Neural progenitor cell (in vitro differentiated cells): ENCODE results near the gene OR14K1. TPM values are rescaled to one million over a fixed set of nuclear protein-coding genes. Genes with fewer than 3 reads are reported as not detected.
"Not testable (repeated sequence)": the region's sequence is repeated elsewhere in the genome, so short reads cannot be mapped to it uniquely, and the experiment has no call there.

Experiments
- DNase-seq: peaks from one replicate; pipeline ENCODE4 v3.0.0-alpha.2; 2016; ENCODE audit warnings: low spot score
- H2AFZ ChIP-seq: fragments of 200-600 bp; sonication (generic); replicated peaks from 2 replicates; pipeline ENCODE4 v1.6.1; 2016; ENCODE audit warnings: antibody characterized with exemption
- H3F3A ChIP-seq: fragments of 200-600 bp; sonication (generic); 2 replicates; pipeline ENCODE4 v1.6.1; 2016; ENCODE audit warnings: antibody characterized with exemption, low read depth
- H3K27ac ChIP-seq: fragments of 200-600 bp; sonication (generic); 2 replicates; pipeline ENCODE4 v1.5.1; 2016; ENCODE audit warnings: mild to moderate bottlenecking
- H3K27me3 ChIP-seq: fragments of 200-600 bp; sonication (generic); 2 replicates; pipeline ENCODE4 v1.6.1; 2016; ENCODE audit warnings: mild to moderate bottlenecking, moderate library complexity
- H3K36me3 ChIP-seq: fragments of 200-600 bp; sonication (generic); 2 replicates; pipeline ENCODE4 v1.5.1; 2016
- H3K4me1 ChIP-seq: fragments of 200-600 bp; sonication (generic); 2 replicates; pipeline ENCODE4 v1.6.1; 2016; ENCODE audit warnings: mixed run types
- H3K4me2 ChIP-seq: fragments of 200-600 bp; sonication (generic); 2 replicates; pipeline ENCODE4 v1.6.1; 2016
- H3K4me3 ChIP-seq: fragments of 200-600 bp; sonication (generic); 2 replicates; pipeline ENCODE4 v1.5.1; 2016
- H3K79me2 ChIP-seq: fragments of 200-600 bp; sonication (generic); 2 replicates; pipeline ENCODE4 v1.6.1; 2016; ENCODE audit warnings: low read depth
- H3K9ac ChIP-seq: fragments of 200-600 bp; sonication (generic); 2 replicates; pipeline ENCODE4 v1.6.1; 2016
- H3K9me3 ChIP-seq: fragments of 200-600 bp; sonication (generic); 2 replicates; pipeline ENCODE4 v1.5.1; 2016; ENCODE audit warnings: low read depth
- H4K20me1 ChIP-seq: fragments of 200-600 bp; sonication (generic); 2 replicates; pipeline ENCODE4 v1.6.1; 2016; ENCODE audit warnings: low read depth
- H3K27ac Mint-ChIP-seq: 3 replicates; pipeline ENCODE4 v1.8.0; 2021; ENCODE audit warnings: mixed read lengths
- H3K27me3 Mint-ChIP-seq: 2 replicates; pipeline ENCODE4 v1.8.0; 2022; ENCODE audit warnings: low read depth, mild to moderate bottlenecking, inconsistent platforms, moderate library complexity, mixed read lengths; ENCODE audit not compliant: insufficient read depth
- H3K36me3 Mint-ChIP-seq: 3 replicates; pipeline ENCODE4 v1.8.0; 2021; ENCODE audit warnings: mixed read lengths
- H3K4me1 Mint-ChIP-seq: 3 replicates; pipeline ENCODE4 v1.8.0; 2021; ENCODE audit warnings: mixed read lengths
- H3K4me3 Mint-ChIP-seq: 3 replicates; pipeline ENCODE4 v1.8.0; 2021; ENCODE audit warnings: mild to moderate bottlenecking, moderate library complexity, mixed read lengths
- H3K9me3 Mint-ChIP-seq: 3 replicates; pipeline ENCODE4 v1.8.0; 2020; ENCODE audit warnings: mixed read lengths
- EZH2 ChIP-seq: fragments of 200-600 bp; sonication (generic); IDR thresholded peaks from 2 replicates; pipeline ENCODE4 v1.6.1; 2017; ENCODE audit warnings: antibody characterized with exemption, mild to moderate bottlenecking, moderate library complexity
- EZH2phosphoT487 ChIP-seq: fragments of 200-600 bp; sonication (generic); IDR thresholded peaks from 2 replicates; pipeline ENCODE4 v1.6.1; 2017; ENCODE audit warnings: antibody characterized with exemption
- total RNA-seq: library from RNA; depleted of rRNA; stranded (reverse); fragments of >200 nt; gene quantifications from 2 replicates; pipeline ENCODE4 v1.2.3, GENCODE V29; 2015; ENCODE audit warnings: low replicate concordance
- TF ChIP-seq, protein P1 (sequence below): fragments of 200-600 bp; sonication (generic); IDR thresholded peaks from 2 replicates; pipeline ENCODE4 v1.5.1; 2017; ENCODE audit warnings: antibody characterized with exemption, mild to moderate bottlenecking

The OR14K1 gene
- total RNA-seq, 1 donor from 2014 or later = not detected

GRCh38 chr1:247741756-247742155 is 3.3 kb downstream of the OR14K1 start:
- H3K4me3 Mint-ChIP-seq = no peak overlapping the region
- H3F3A ChIP-seq = no peaks in the 10 kb centered on the region
- TF ChIP-seq, protein P1, sequence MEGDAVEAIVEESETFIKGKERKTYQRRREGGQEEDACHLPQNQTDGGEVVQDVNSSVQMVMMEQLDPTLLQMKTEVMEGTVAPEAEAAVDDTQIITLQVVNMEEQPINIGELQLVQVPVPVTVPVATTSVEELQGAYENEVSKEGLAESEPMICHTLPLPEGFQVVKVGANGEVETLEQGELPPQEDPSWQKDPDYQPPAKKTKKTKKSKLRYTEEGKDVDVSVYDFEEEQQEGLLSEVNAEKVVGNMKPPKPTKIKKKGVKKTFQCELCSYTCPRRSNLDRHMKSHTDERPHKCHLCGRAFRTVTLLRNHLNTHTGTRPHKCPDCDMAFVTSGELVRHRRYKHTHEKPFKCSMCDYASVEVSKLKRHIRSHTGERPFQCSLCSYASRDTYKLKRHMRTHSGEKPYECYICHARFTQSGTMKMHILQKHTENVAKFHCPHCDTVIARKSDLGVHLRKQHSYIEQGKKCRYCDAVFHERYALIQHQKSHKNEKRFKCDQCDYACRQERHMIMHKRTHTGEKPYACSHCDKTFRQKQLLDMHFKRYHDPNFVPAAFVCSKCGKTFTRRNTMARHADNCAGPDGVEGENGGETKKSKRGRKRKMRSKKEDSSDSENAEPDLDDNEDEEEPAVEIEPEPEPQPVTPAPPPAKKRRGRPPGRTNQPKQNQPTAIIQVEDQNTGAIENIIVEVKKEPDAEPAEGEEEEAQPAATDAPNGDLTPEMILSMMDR = no peak
- no peak for TF ChIP-seq EZH2
- no peak for TF ChIP-seq EZH2phosphoT487
- H3K27ac ChIP-seq = no peak overlapping the region
- no peaks in the 10 kb centered on the region for H4K20me1 ChIP-seq
- H2AFZ ChIP-seq = no peak overlapping the region
- H3K27me3 ChIP-seq = no peaks in the 10 kb centered on the region
- H3K4me1 Mint-ChIP-seq = no peaks in the 10 kb centered on the region
- H3K79me2 ChIP-seq = no peaks in the 10 kb centered on the region
- H3K9ac ChIP-seq = no peak overlapping the region
- no peak for DNase-seq
- no peaks in the 10 kb centered on the region for H3K9me3 Mint-ChIP-seq
- H3K36me3 ChIP-seq = no peaks in the 10 kb centered on the region
- no peak overlapping the region for H3K4me3 ChIP-seq
- H3K36me3 Mint-ChIP-seq = no peaks in the 10 kb centered on the region
- no peak overlapping the region for H3K4me2 ChIP-seq
- no peak overlapping the region for H3K27ac Mint-ChIP-seq
- peaks cover 53% of the 10 kb centered on the region for H3K9me3 ChIP-seq
- no peaks in the 10 kb centered on the region for H3K4me1 ChIP-seq
- no peaks in the 10 kb centered on the region for H3K27me3 Mint-ChIP-seq

DNA sequence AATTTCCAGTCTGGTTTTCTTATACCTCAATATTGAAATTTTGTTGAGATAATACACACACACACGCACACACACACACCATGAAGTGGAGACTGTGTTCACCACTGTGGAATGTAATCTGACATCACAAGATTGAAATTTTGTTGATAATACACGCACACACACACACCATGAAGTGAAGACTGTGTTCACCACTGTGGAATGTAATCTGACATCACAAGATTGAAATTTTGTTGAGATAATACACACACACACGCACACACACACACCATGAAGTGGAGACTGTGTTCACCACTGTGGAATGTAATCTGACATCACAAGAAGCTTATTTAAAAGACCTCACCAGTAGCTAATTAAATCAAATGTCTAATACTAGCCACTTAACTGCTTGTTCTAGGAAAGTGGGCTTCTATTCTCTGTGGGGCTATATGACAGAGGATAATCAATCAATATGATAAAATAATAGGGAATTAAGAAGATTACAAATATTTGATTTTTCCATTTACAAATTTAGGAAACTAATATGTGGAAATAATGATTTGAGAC is 3.9 kb downstream of the OR14K1 start:
- not testable (repeated sequence) for H3K36me3 ChIP-seq, H3K4me1 ChIP-seq, H3K9ac ChIP-seq, H3K27ac ChIP-seq, H3K27me3 Mint-ChIP-seq, H3K4me1 Mint-ChIP-seq, H4K20me1 ChIP-seq, H3K27ac Mint-ChIP-seq, H3K4me2 ChIP-seq, H3K79me2 ChIP-seq, H3K27me3 ChIP-seq, H3F3A ChIP-seq, H3K36me3 Mint-ChIP-seq, DNase-seq, H3K4me3 ChIP-seq, H2AFZ ChIP-seq, H3K4me3 Mint-ChIP-seq, H3K9me3 Mint-ChIP-seq
- H3K9me3 ChIP-seq = peaks cover 53% of the 10 kb centered on the region

DNA sequence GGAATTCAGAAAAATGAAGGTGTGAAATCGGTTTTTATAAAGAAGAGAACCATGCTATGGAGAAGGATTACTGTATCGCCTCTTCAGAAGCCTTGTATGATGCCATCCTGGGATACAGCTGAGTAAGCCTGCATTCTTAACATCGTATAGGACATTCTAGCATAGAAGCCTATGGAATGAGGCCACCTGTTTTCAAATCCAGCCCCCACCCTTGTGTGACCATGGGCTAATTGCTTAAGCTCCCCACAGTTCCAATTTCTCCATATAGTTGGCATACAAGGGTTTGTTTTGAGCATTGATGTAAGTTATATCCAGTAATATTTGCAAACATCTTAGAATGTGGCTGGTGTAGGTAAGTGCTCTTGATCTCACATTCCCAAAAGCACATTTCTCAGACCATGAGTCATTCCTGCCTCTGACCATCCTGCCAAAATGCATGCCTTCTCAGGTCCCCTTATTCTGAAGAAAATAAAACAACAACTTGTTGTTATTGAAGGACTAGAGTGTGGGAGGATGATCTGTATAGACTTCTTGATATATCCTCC is 8.0 kb downstream of the OR14K1 start:
- Mint-ChIP-seq H3K27me3 (no peaks in the 10 kb centered on the region), H3K4me3 (no peak overlapping the region), H3K9me3 (peaks cover 15% of the 10 kb centered on the region), H3K4me1 (no peaks in the 10 kb centered on the region), H3K27ac (no peak overlapping the region), H3K36me3 (no peaks in the 10 kb centered on the region)
- no peaks in the 10 kb centered on the region for H3K79me2 ChIP-seq
- H4K20me1 ChIP-seq = no peaks in the 10 kb centered on the region
- no peak overlapping the region for H3K9ac ChIP-seq
- H3K36me3 ChIP-seq = no peaks in the 10 kb centered on the region
- H3K27me3 ChIP-seq = no peaks in the 10 kb centered on the region
- TF ChIP-seq EZH2phosphoT487 (no peak), EZH2 (no peak)
- TF ChIP-seq, protein P1 = no peak
- no peak overlapping the region for H3K4me3 ChIP-seq
- H3K9me3 ChIP-seq = peaks cover 34% of the 10 kb centered on the region
- no peaks in the 10 kb centered on the region for H3F3A ChIP-seq
- no peak overlapping the region for H3K27ac ChIP-seq
- no peak for DNase-seq
- no peaks in the 10 kb centered on the region for H3K4me1 ChIP-seq
- H3K4me2 ChIP-seq = no peak overlapping the region
- H2AFZ ChIP-seq = no peak overlapping the region

GRCh38 chr1:247747616-247748015 is 9.2 kb downstream of the OR14K1 start:
- no peak overlapping the region for H3K27ac Mint-ChIP-seq
- Histone ChIP-seq H3K79me2 (no peaks in the 10 kb centered on the region), H3K27me3 (no peaks in the 10 kb centered on the region), H3K27ac (no peak overlapping the region), H4K20me1 (no peaks in the 10 kb centered on the region), H2AFZ (no peak overlapping the region), H3K4me3 (no peak overlapping the region), H3F3A (no peaks in the 10 kb centered on the region), H3K4me1 (no peaks in the 10 kb centered on the region), H3K9me3 (peaks cover 27% of the 10 kb centered on the region), H3K4me2 (no peak overlapping the region), H3K36me3 (no peaks in the 10 kb centered on the region), H3K9ac (no peak overlapping the region)
- no peak for TF ChIP-seq EZH2
- TF ChIP-seq EZH2phosphoT487 = no peak
- TF ChIP-seq, protein P1 = no peak
- H3K36me3 Mint-ChIP-seq = no peaks in the 10 kb centered on the region
- H3K27me3 Mint-ChIP-seq = no peaks in the 10 kb centered on the region
- no peak overlapping the region for H3K4me3 Mint-ChIP-seq
- no peaks in the 10 kb centered on the region for H3K4me1 Mint-ChIP-seq
- no peak for DNase-seq
- peaks cover 15% of the 10 kb centered on the region for H3K9me3 Mint-ChIP-seq
